IMR-90 (cell line): Measurements from ENCODE around the gene CEP295NL. TPM values are rescaled to one million over a fixed set of nuclear protein-coding genes. Genes with fewer than 3 reads are reported as not detected.
A peak's percentile ranks its signal among the peaks of the same experiment; 100 is the strongest.

ENCODE experiments used
- ATAC-seq: fragments of 200-7000 bp; cut with Tn5 transposase; 2 replicates; pipeline ENCODE4 v1.9.1; 2020; ENCODE audit warnings: low read depth, mild to moderate bottlenecking, moderate library complexity
- BruUV-seq: library from RNA; stranded (reverse); fragments of 400-500 nt; replicated peaks from 2 replicates; lab custom pipeline; 2021; lab: Mats Ljungman, UMichigan
- CTCF ChIA-PET: fragments of 300-600 bp; formaldehyde crosslinking; extraction: SDS; loops from one replicate; lab custom pipeline; 2021; ENCODE audit warnings: antibody characterized with exemption; lab: Yijun Ruan, JAX
- POLR2A ChIA-PET: fragments of 300-600 bp; sonication (Branson Sonifier 250); formaldehyde crosslinking; loops from one replicate; lab custom pipeline; 2022; ENCODE audit warnings: antibody characterized with exemption; ENCODE audit not compliant: unreplicated experiment; lab: Charles Lee
- DNase-seq: peaks from one replicate; pipeline ENCODE4 v3.0.0; 2013
- H2AFZ ChIP-seq: replicated peaks from 2 replicates; pipeline ENCODE3; 2013; ENCODE audit warnings: low read length, mild to moderate bottlenecking; ENCODE audit not compliant: poor library complexity
- H2AK5ac ChIP-seq: 2 replicates; pipeline ENCODE4 v1.6.1; 2013; ENCODE audit warnings: low read depth, low read length, inconsistent platforms
- H2AK9ac ChIP-seq: replicated peaks from 2 replicates; pipeline ENCODE3; 2013; ENCODE audit warnings: mild to moderate bottlenecking, low read depth, low read length, moderate library complexity; ENCODE audit not compliant: poor library complexity
- H2BK120ac ChIP-seq: 2 replicates; pipeline ENCODE4 v1.6.1; 2013; ENCODE audit warnings: low read depth, low read length, inconsistent platforms
- H2BK15ac ChIP-seq: 3 replicates; pipeline ENCODE4 v1.6.1; 2013; ENCODE audit warnings: low read depth, low read length, inconsistent platforms
- H2BK20ac ChIP-seq: 2 replicates; pipeline ENCODE4 v1.6.1; 2013; ENCODE audit warnings: low read depth, mild to moderate bottlenecking, inconsistent platforms, low read length, moderate library complexity
- H2BK5ac ChIP-seq: 2 replicates; pipeline ENCODE4 v1.6.1; 2013; ENCODE audit warnings: mild to moderate bottlenecking, low read depth, low read length, inconsistent platforms; ENCODE audit not compliant: poor library complexity, severe bottlenecking
- H3K14ac ChIP-seq: replicated peaks from 2 replicates; pipeline ENCODE4 v1.6.1; 2013; ENCODE audit warnings: low read depth, low read length, inconsistent platforms
- H3K18ac ChIP-seq: 2 replicates; pipeline ENCODE4 v1.6.1; 2013; ENCODE audit warnings: low read depth, low read length, control low read depth
- H3K23ac ChIP-seq: 2 replicates; pipeline ENCODE4 v1.6.1; 2013; ENCODE audit warnings: low read depth, low read length, inconsistent platforms
- H3K27ac ChIP-seq: 2 replicates; pipeline ENCODE4 v1.5.1; 2013; ENCODE audit warnings: mild to moderate bottlenecking, control low read depth, low read length; ENCODE audit not compliant: insufficient read depth
- H3K27me3 ChIP-seq: 2 replicates; pipeline ENCODE4 v1.6.1; 2013; ENCODE audit warnings: low read length; ENCODE audit not compliant: control insufficient read depth, insufficient read depth
- H3K36me3 ChIP-seq: 2 replicates; pipeline ENCODE4 v1.6.1; 2013; ENCODE audit warnings: low read length, mixed read lengths; ENCODE audit not compliant: control insufficient read depth, insufficient read depth
- H3K4ac ChIP-seq: 2 replicates; pipeline ENCODE4 v1.6.1; 2013; ENCODE audit warnings: low read depth, low read length, inconsistent platforms
- H3K4me1 ChIP-seq: 2 replicates; pipeline ENCODE4 v1.6.1; 2013; ENCODE audit warnings: low read length, mixed read lengths; ENCODE audit not compliant: control insufficient read depth, insufficient read depth
- H3K4me2 ChIP-seq: 2 replicates; pipeline ENCODE4 v1.6.1; 2013; ENCODE audit warnings: low read depth, mild to moderate bottlenecking, control low read depth, low read length, moderate library complexity
- H3K4me3 ChIP-seq: 2 replicates; pipeline ENCODE4 v1.5.1; 2013; ENCODE audit warnings: low read depth, mild to moderate bottlenecking, control low read depth, low read length, moderate library complexity; ENCODE audit not compliant: insufficient read depth
- H3K56ac ChIP-seq: 2 replicates; pipeline ENCODE4 v1.6.1; 2013; ENCODE audit warnings: low read length, inconsistent platforms; ENCODE audit not compliant: insufficient read depth; ENCODE audit errors: extremely low read depth
- H3K79me1 ChIP-seq, 2 experiments: 2 replicates each; pipeline ENCODE4 v1.6.1; 2013; ENCODE audit warnings: low read length in 2 of 2, inconsistent platforms in 1 of 2, low read depth in 1 of 2
- H3K9ac ChIP-seq: 2 replicates; pipeline ENCODE4 v1.6.1; 2013; ENCODE audit warnings: low read depth, low read length, control low read depth
- H3K9me1 ChIP-seq: 2 replicates; pipeline ENCODE4 v1.6.1; 2013; ENCODE audit warnings: low read length, inconsistent platforms; ENCODE audit not compliant: insufficient read depth
- H3K9me3 ChIP-seq: 2 replicates; pipeline ENCODE4 v1.6.1; 2013; ENCODE audit warnings: low read length; ENCODE audit not compliant: control insufficient read depth, insufficient read depth
- H4K20me1 ChIP-seq: 2 replicates; pipeline ENCODE4 v1.6.1; 2013; ENCODE audit warnings: low read length, inconsistent platforms; ENCODE audit not compliant: insufficient read depth
- H4K5ac ChIP-seq: 2 replicates; pipeline ENCODE4 v1.6.1; 2013; ENCODE audit warnings: mild to moderate bottlenecking, low read depth, low read length, control low read depth
- H4K8ac ChIP-seq, 2 experiments: 2 replicates each; pipeline ENCODE4 v1.6.1; 2013; ENCODE audit warnings: low read depth in 2 of 2, low read length in 2 of 2, control low read depth in 1 of 2, inconsistent platforms in 1 of 2
- H4K91ac ChIP-seq: 2 replicates; pipeline ENCODE4 v1.6.1; 2013; ENCODE audit warnings: low read depth, low read length, inconsistent platforms; ENCODE audit not compliant: insufficient read depth
- CTCF ChIP-seq: conservative IDR thresholded peaks from 2 replicates; pipeline ENCODE4 v1.5.1; 2012; ENCODE audit warnings: mild to moderate bottlenecking, low read depth, low read length, improper control_type of control experiment
- MAZ ChIP-seq: IDR thresholded peaks from 2 replicates; pipeline ENCODE4 v1.6.1; 2012; ENCODE audit warnings: low read depth, mild to moderate bottlenecking, low read length, improper control_type of control experiment, moderate library complexity, borderline replicate concordance
- MXI1 ChIP-seq: IDR thresholded peaks from 2 replicates; pipeline ENCODE4 v1.6.1; 2012; ENCODE audit warnings: low read depth, mild to moderate bottlenecking, low read length, moderate library complexity, borderline replicate concordance
- NFE2L2 ChIP-seq: fragments of 150-350 bp; IDR thresholded peaks from 2 replicates; pipeline ENCODE4 v1.6.1; 2016; ENCODE audit warnings: low read depth, mild to moderate bottlenecking, low read length
- POLR2A ChIP-seq: IDR thresholded peaks from 2 replicates; pipeline ENCODE4 v1.6.1; 2012; ENCODE audit warnings: mild to moderate bottlenecking, low read depth, low read length
- RFX5 ChIP-seq: IDR thresholded peaks from 2 replicates; pipeline ENCODE4 v1.8.0; 2012; ENCODE audit warnings: low read depth, mild to moderate bottlenecking, low read length, moderate library complexity
- WGBS, 2 experiments: methylation state at CpG; one replicate each; pipeline versions ENCODE4 v1.1.5 to v1.1.7; 2013; ENCODE audit warnings: missing lambda C conversion rate in 2 of 2; ENCODE audit not compliant: insufficient read length in 1 of 2; ENCODE audit errors: extremely low coverage in 2 of 2; 5-methylcytosine and 5-hydroxymethylcytosine counted together
- dilution Hi-C: fragments of 300-500 bp; cut with HindIII; formaldehyde crosslinking; loops from one replicate; pipeline ENCODE4 v1.14.3; 2018; ENCODE audit warnings: low sequenced_read_pairs; ENCODE audit not compliant: unreplicated experiment
- in situ Hi-C: fragments of 300-500 bp; cut with MboI; formaldehyde crosslinking; loops from 3 replicates; pipeline ENCODE4 v1.14.3; 2019; ENCODE audit warnings: low sequenced_read_pairs, inconsistent platforms, mixed read lengths
- intact Hi-C: fragments of 100-400 bp; cut with micrococcal nuclease; formaldehyde crosslinking; loops from 2 replicates; pipeline ENCODE4 v1.10.0; 2022
- polyA plus RNA-seq, 3 experiments: library from polyadenylated mRNA; depleted of rRNA; stranded (reverse); fragments of >200 nt; gene quantifications; 2 replicates each; pipeline ENCODE4 v1.2.3, GENCODE V29; 2012; ENCODE audit warnings: low replicate concordance in 1 of 3
- total RNA-seq: library from RNA; depleted of rRNA; stranded (reverse); fragments of >200 nt; gene quantifications from 2 replicates; pipeline ENCODE4 v1.2.3, GENCODE V29; 2012
- TF ChIP-seq, protein P1 (sequence below): fragments of 150-350 bp; IDR thresholded peaks from 2 replicates; pipeline ENCODE4 v1.6.1; 2017; ENCODE audit warnings: mild to moderate bottlenecking, antibody characterized with exemption, low read length, low read depth

Gene CEP295NL
- total and polyA plus RNA-seq, 2 of the 4 experiments (the other 2 are of a cell fraction) = 0.31 to 0.72 TPM

- Histone ChIP-seq H3K27ac (peak overlapping the region; percentile 65), H3K4me3 (peak overlapping the region; percentile 89), H3K56ac (peak overlapping the region; percentile 70; the same call in 1 of the 2 replicates), H4K8ac (no peak overlapping the region), H3K79me1 (peaks cover 0 to 45% of the 10 kb centered on the region in 2 experiments; a peak in 3 of 4 replicates), H3K4me1 (peaks cover 28% of the 10 kb centered on the region), H3K9me3 (no peaks in the 10 kb centered on the region), H2AK5ac (peak overlapping the region; percentile 70), H3K4ac (peak overlapping the region; percentile 63), H2AK9ac (peak overlapping the region; percentile 95), H2AFZ (no peak overlapping the region), H2BK5ac (peak overlapping the region; percentile 40), H3K4me2 (peak overlapping the region; percentile 91), H2BK20ac (no peak overlapping the region), H2BK120ac (0 out of 2 replicates have a peak overlapping the region, but pooled peaks have one; percentile 3), H4K20me1 (peaks cover 48% of the 10 kb centered on the region), H4K5ac (no peak overlapping the region), H3K14ac (peak overlapping the region; percentile 88; the same call in 1 of the 2 replicates), H3K9me1 (peaks cover 16% of the 10 kb centered on the region), H3K23ac (peak overlapping the region; percentile 82), H3K9ac (peak overlapping the region; percentile 86), H2BK15ac (no peak overlapping the region), H3K36me3 (peaks cover 4% of the 10 kb centered on the region), H4K91ac (0 out of 2 replicates have a peak overlapping the region, but pooled peaks have one; percentile 19), H3K27me3 (no peaks in the 10 kb centered on the region), H3K18ac (no peak overlapping the region; the same call in 1 of the 2 replicates)
- ChIA-PET POLR2A (interaction anchor here (0.6 to 0.7 kb wide), 2 partner anchors 178 to 1353 kb away, joined by 3 to 15 read pairs; no protein-coding TSS in a partner anchor), CTCF (no interaction called here)
- DNase-seq (no peak), ATAC-seq (peak; percentile 5; the same call in 1 of the 2 replicates)
- intact Hi-C loops (loop anchor here (1.0 to 2.0 kb wide), 4 partner anchors 9 to 60 kb away; no protein-coding TSS in a partner anchor), dilution Hi-C loops (no loop called here), in situ Hi-C loops (no loop called here)
- 0 out of 2 replicates have a peak, but pooled peaks have one; percentile 1 for TF ChIP-seq MAZ
- TF ChIP-seq NFE2L2 = no peak
- TF ChIP-seq MXI1 = no peak
- TF ChIP-seq, protein P1, sequence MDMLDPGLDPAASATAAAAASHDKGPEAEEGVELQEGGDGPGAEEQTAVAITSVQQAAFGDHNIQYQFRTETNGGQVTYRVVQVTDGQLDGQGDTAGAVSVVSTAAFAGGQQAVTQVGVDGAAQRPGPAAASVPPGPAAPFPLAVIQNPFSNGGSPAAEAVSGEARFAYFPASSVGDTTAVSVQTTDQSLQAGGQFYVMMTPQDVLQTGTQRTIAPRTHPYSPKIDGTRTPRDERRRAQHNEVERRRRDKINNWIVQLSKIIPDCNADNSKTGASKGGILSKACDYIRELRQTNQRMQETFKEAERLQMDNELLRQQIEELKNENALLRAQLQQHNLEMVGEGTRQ = no peak
- no peak for TF ChIP-seq CTCF
- TF ChIP-seq RFX5 = no peak
- TF ChIP-seq POLR2A = peak; percentile 5; the same call in 1 of the 2 replicates
- BruUV-seq = no TSS peak
- WGBS, 2 experiments = 0% methylated on average over 2 of the region's 64 CpGs; no CpG with 5 or more reads in 1 of the 2 experiments
Observed at GRCh38 chr17:78924481-78925151, 21.6 kb upstream of the CEP295NL start.
